Measurements from ENCODE around the gene VAPB. TPM values are rescaled to one million over a fixed set of nuclear protein-coding genes. Genes with fewer than 3 reads are reported as not detected.

Gene VAPB
- polyA plus RNA-seq, 3 donors = 13.0 to 22.6 (median 20.0) TPM

- 65 to 69% (median 68%) methylated on average over 10 of the region's 10 CpGs for WGBS, 3 donors
- no peak overlapping the region for H3K27ac ChIP-seq (ENCODE audit: low read depth, low read length)
Observed at GRCh38 chr20:58447511-58448391, 58.7 kb downstream of the VAPB start.

GRCh38 chr20:58448958-58449357, 59.9 kb downstream of the VAPB start:
- 88 to 96% (median 93%) methylated on average over 4 of the region's 4 CpGs for WGBS, 3 donors
- no peak overlapping the region for H3K27ac ChIP-seq (ENCODE audit: low read depth, low read length)

GRCh38 chr20:58449681-58450221, 60.7 kb downstream of the VAPB start:
- H3K27ac ChIP-seq (ENCODE audit: low read depth, low read length) = no peak overlapping the region
- 76 to 84% (median 83%) methylated on average over 10 of the region's 10 CpGs for WGBS, 3 donors

GRCh38 chr20:58450254-58450653, 61.2 kb downstream of the VAPB start:
- 71 to 87% (median 73%) methylated on average over 10 of the region's 10 CpGs for WGBS, 3 donors
- H3K27ac ChIP-seq (ENCODE audit: low read depth, low read length) = no peak overlapping the region

- 50 to 63% (median 55%) methylated on average over 4 of the region's 4 CpGs for WGBS, 3 donors
- no peak overlapping the region for H3K27ac ChIP-seq (ENCODE audit: low read depth, low read length)
Observed at GRCh38 chr20:58452667-58453255, 63.7 kb downstream of the VAPB start.

GRCh38 chr20:58453391-58453790, 64.4 kb downstream of the VAPB start:
- H3K27ac ChIP-seq (ENCODE audit: low read depth, low read length) = no peak overlapping the region
- 84% methylated on average over 5 of the region's 5 CpGs for WGBS, 3 donors

GRCh38 chr20:58454460-58454859, 65.4 kb downstream of the VAPB start:
- H3K27ac ChIP-seq (ENCODE audit: low read depth, low read length) = no peak overlapping the region

GRCh38 chr20:58457083-58457695, 68.2 kb downstream of the VAPB start:
- WGBS, 3 donors = 83 to 92% (median 91%) methylated on average over 13 to 14 of the region's 14 CpGs
- H3K27ac ChIP-seq (ENCODE audit: low read depth, low read length) = no peak overlapping the region

GRCh38 chr20:58458342-58459057, 69.5 kb downstream of the VAPB start:
- 89 to 90% (median 90%) methylated on average over 16 of the region's 16 CpGs for WGBS, 3 donors
- H3K27ac ChIP-seq (ENCODE audit: low read depth, low read length) = no peak overlapping the region

GRCh38 chr20:58459058-58459750, 70.2 kb downstream of the VAPB start:
- H3K27ac ChIP-seq (ENCODE audit: low read depth, low read length) = no peak overlapping the region
- WGBS, 3 donors = 93 to 95% (median 94%) methylated on average over 5 of the region's 5 CpGs

GRCh38 chr20:58461104-58461503, 72.1 kb downstream of the VAPB start:
- no peak overlapping the region for H3K27ac ChIP-seq (ENCODE audit: low read depth, low read length)
- WGBS, 3 donors = 95 to 97% (median 97%) methylated on average over 22 to 25 of the region's 25 CpGs

GRCh38 chr20:58461899-58462298, 72.9 kb downstream of the VAPB start:
- no peak overlapping the region for H3K27ac ChIP-seq (ENCODE audit: low read depth, low read length)
- WGBS, 3 donors = 94 to 97% (median 94%) methylated on average over 6 of the region's 6 CpGs

GRCh38 chr20:58463256-58463655, 74.2 kb downstream of the VAPB start:
- 71 to 73% (median 72%) methylated on average over 10 of the region's 10 CpGs for WGBS, 3 donors
- H3K27ac ChIP-seq (ENCODE audit: low read depth, low read length) = no peak overlapping the region

- no peak overlapping the region for H3K27ac ChIP-seq (ENCODE audit: low read depth, low read length)
- WGBS, 3 donors = 70 to 76% (median 74%) methylated on average over 8 of the region's 8 CpGs
Observed at GRCh38 chr20:58464838-58465237, 75.8 kb downstream of the VAPB start.

- 91 to 96% (median 95%) methylated on average over 25 to 27 of the region's 27 CpGs for WGBS, 3 donors
- no peak overlapping the region for H3K27ac ChIP-seq (ENCODE audit: low read depth, low read length)
Observed at GRCh38 chr20:58466095-58466708, 77.2 kb downstream of the VAPB start.

- 55 to 67% (median 65%) methylated on average over 66 to 68 of the region's 68 CpGs for WGBS, 3 donors
- no peak overlapping the region for H3K27ac ChIP-seq (ENCODE audit: low read depth, low read length)
Observed at GRCh38 chr20:58466729-58467571, 77.9 kb downstream of the VAPB start.
